Progenitor cell of endocrine pancreas (in vitro differentiated cells): ENCODE data around the gene DMGDH. TPM values are rescaled to one million over a fixed set of nuclear protein-coding genes. Genes with fewer than 3 reads are reported as not detected.

Source experiments
- DNase-seq: peaks from one replicate; pipeline ENCODE4 v3.0.0; 2021; ENCODE audit warnings: low spot score; ENCODE audit not compliant: unreplicated experiment
- H3K27ac Mint-ChIP-seq: 2 replicates; pipeline ENCODE4 v1.8.0; 2021; ENCODE audit warnings: mild to moderate bottlenecking, moderate library complexity, mixed read lengths
- H3K27me3 Mint-ChIP-seq: 2 replicates; pipeline ENCODE4 v1.8.0; 2021; ENCODE audit warnings: mixed read lengths
- H3K36me3 Mint-ChIP-seq: 2 replicates; pipeline ENCODE4 v1.8.0; 2022; ENCODE audit warnings: mixed read lengths; ENCODE audit not compliant: insufficient read depth
- H3K4me1 Mint-ChIP-seq: 2 replicates; pipeline ENCODE4 v1.8.0; 2021; ENCODE audit warnings: low read depth, mixed read lengths
- H3K4me3 Mint-ChIP-seq: 2 replicates; pipeline ENCODE4 v1.8.0; 2021; ENCODE audit warnings: low read depth, mild to moderate bottlenecking, moderate library complexity, mixed read lengths
- H3K9me3 Mint-ChIP-seq: 2 replicates; pipeline ENCODE4 v1.8.0; 2021; ENCODE audit warnings: low read depth, mixed read lengths
- total RNA-seq: library from RNA; stranded (reverse); gene quantifications from 2 replicates; pipeline ENCODE4 v1.2.1, GENCODE V29; 2021
- TF ChIP-seq, protein P1 (sequence below): fragments of 200-600 bp; sonication (generic); IDR thresholded peaks from one replicate; pipeline ENCODE4 v1.5.0; 2021; ENCODE audit warnings: antibody characterized with exemption, mild to moderate bottlenecking; ENCODE audit not compliant: unreplicated experiment

Gene DMGDH
- total RNA-seq, 1 donor from 2014 or later = 0.84 TPM

DNA sequence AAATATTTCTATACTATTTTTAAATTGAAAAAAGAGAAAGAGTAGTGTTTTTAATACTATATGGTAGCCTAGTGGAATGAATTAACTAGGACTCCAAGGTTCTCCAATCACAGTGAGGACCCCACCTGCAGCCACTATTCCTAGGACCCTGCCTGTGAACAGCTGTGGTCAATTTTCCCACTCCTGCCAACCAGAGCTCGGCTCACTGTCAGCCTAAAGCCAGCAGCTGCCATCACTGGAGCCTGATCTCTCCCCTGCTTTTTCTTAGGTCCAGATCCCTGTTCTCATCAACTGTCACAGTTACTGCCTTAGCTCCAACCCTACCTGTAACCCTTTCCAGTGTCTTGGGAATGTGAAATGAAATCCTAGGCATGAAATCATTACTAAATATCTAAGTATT is 109.7 kb downstream of the DMGDH start:
- H3K27me3 Mint-ChIP-seq = no peaks in the 10 kb centered on the region
- TF ChIP-seq, protein P1, sequence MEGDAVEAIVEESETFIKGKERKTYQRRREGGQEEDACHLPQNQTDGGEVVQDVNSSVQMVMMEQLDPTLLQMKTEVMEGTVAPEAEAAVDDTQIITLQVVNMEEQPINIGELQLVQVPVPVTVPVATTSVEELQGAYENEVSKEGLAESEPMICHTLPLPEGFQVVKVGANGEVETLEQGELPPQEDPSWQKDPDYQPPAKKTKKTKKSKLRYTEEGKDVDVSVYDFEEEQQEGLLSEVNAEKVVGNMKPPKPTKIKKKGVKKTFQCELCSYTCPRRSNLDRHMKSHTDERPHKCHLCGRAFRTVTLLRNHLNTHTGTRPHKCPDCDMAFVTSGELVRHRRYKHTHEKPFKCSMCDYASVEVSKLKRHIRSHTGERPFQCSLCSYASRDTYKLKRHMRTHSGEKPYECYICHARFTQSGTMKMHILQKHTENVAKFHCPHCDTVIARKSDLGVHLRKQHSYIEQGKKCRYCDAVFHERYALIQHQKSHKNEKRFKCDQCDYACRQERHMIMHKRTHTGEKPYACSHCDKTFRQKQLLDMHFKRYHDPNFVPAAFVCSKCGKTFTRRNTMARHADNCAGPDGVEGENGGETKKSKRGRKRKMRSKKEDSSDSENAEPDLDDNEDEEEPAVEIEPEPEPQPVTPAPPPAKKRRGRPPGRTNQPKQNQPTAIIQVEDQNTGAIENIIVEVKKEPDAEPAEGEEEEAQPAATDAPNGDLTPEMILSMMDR = no peak
- H3K4me1 Mint-ChIP-seq = peaks cover 20% of the 10 kb centered on the region
- no peak overlapping the region for H3K27ac Mint-ChIP-seq
- no peaks in the 10 kb centered on the region for H3K9me3 Mint-ChIP-seq
- DNase-seq = no peak
- H3K36me3 Mint-ChIP-seq = peaks cover 6% of the 10 kb centered on the region
- no peak overlapping the region for H3K4me3 Mint-ChIP-seq

DNA sequence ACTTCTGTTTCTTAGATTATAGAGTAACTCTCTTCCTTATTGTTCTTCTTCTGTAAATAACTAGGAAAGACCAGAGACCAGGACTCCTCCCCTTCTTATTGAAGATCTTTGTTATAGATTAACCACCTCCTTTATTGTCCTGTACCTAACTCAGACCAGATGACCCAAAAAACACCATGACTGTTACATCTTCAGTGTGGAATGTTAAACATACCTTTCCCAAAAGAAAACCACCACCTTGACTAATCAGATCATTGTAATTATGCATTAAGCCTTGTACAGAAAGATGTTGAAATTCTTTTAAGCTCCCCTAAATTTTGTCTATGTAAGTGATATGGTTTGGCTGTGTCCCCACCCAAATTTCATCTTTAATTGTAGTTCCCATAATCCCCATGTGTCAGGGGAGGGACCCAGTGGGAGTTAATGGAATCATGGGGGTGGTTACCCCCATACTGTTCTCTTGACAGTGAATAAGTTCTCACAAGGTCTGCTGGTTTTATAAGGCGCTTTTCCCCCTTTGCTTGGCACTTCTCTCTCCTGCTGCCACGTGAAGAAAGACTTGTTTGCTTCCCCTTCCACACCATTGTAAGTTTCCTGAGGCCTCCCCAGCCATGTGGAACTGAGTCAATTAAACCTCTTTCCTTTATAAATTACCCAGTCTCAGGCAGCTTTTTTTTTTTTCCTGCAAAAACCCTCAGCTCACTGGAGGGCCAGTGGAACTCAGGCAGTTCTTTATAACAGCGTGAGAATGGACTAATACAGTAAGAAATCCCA is 110.6 kb downstream of the DMGDH start:
- Mint-ChIP-seq H3K4me1 (peaks cover 14% of the 10 kb centered on the region), H3K27ac (peak overlapping the region; percentile 57), H3K4me3 (no peak overlapping the region), H3K9me3 (no peaks in the 10 kb centered on the region), H3K36me3 (peaks cover 6% of the 10 kb centered on the region), H3K27me3 (no peaks in the 10 kb centered on the region)
- TF ChIP-seq, protein P1 = no peak
- no peak for DNase-seq

DNA sequence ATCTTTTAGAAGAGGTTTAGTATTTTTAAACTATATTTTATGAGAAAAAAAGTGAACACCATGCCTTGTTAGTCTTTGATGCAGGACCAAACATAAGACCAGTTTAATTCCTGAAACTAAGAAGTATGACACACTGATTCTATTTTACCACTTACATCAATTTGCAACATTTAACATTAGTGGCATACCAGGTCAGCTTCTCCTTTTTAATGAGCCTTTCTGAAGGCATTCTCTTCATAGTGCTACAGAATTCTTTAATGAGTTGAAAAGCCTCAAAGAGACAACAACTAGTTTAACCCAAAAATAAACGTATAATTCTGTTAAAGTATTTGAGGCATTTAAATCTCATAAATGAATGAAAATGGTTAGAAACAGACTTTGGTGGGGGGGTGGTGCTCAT is 112.6 kb downstream of the DMGDH start:
- Mint-ChIP-seq H3K4me1 (peaks cover 14% of the 10 kb centered on the region), H3K36me3 (peaks cover 4% of the 10 kb centered on the region), H3K27me3 (no peaks in the 10 kb centered on the region), H3K27ac (no peak overlapping the region), H3K9me3 (no peaks in the 10 kb centered on the region), H3K4me3 (no peak overlapping the region)
- TF ChIP-seq, protein P1 = no peak
- no peak for DNase-seq

DNA sequence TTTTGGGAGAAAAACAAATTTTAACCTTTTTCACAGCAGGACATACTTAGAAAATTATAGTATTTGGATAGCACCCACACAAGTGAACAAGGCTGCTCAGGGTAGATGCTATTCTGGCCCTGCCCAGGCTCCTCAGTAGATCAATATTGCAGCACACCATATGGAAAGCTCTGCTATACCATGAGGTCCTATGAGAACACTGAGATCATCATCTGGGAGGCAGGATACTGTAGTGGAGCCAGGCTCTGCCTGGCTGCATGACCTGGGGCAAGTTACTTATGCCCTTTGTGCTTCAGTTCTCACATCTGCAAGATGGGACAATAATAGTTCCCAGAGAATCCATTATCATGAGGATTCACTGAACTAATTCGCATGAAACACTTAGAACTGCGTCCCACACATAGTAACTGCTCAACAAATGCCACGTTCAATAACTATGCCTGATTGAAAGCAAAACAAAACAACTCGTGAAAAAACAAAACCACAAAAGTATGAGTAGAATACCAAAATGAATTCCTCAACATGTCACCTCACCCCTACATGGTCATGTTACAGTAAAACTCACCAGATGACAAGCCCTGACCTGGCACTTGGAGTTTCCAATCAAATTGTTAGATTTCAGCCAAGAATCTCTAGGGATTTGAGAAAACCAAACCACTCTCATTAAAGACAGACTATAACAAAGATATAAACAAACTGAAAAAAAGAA is 116.2 kb downstream of the DMGDH start:
- Mint-ChIP-seq H3K27ac (no peak overlapping the region), H3K27me3 (no peaks in the 10 kb centered on the region), H3K36me3 (no peaks in the 10 kb centered on the region), H3K4me1 (peaks cover 3% of the 10 kb centered on the region), H3K4me3 (no peak overlapping the region), H3K9me3 (no peaks in the 10 kb centered on the region)
- no peak for DNase-seq
- TF ChIP-seq, protein P1 = no peak

Other genes with a start within 250 kb of the DMGDH start
- gene ARSB, start 84.4 kb downstream of the DMGDH start, total RNA-seq = 17.0 and 17.7 TPM in 2 replicates
- gene BHMT2, start 93 bp upstream of the DMGDH start, total RNA-seq = 0.64 and 1.2 TPM in 2 replicates
- gene BHMT, start 42.1 kb upstream of the DMGDH start, total RNA-seq = 1.2 and 1.4 TPM in 2 replicates
- 13.9 and 15.0 TPM in 2 replicates for gene JMY, start 166.5 kb upstream of the DMGDH start, total RNA-seq